Measurements from ENCODE around the gene FBXL3.
A peak's percentile ranks its signal among the peaks of the same experiment; 100 is the strongest.
"Not testable (repeated sequence)": the region's sequence is repeated elsewhere in the genome, so short reads cannot be mapped to it uniquely, and the experiment has no call there.

FBXL3 gene

GRCh38 chr13:76991796-76992547, 35.0 kb downstream of the FBXL3 start, which contains the start of gene CLN5:
Gene CLN5 (plus strand): TSS chr13:76992081. CDS start chr13:76992099, 18 bp downstream.
- peak; percentile 80 to 92 (median 89) for DNase-seq (ENCODE audit: low read depth in 2 of 3, low spot score in 1 of 3)

GRCh38 chr13:76991432-76991795, 35.5 kb downstream of the FBXL3 start:
- DNase-seq (ENCODE audit: low read depth in 2 of 3, low spot score in 1 of 3): peak; percentile 54 to 69 (median 55)

- DNase-seq (ENCODE audit: low read depth in 2 of 3, low spot score in 1 of 3): no peak
These were observed 43.3 kb downstream of the FBXL3 start for GRCh38 chr13:76983676-76984075.

- DNase-seq (ENCODE audit: low read depth in 2 of 3, low spot score in 1 of 3): no peak
These were observed 44.9 kb downstream of the FBXL3 start for GRCh38 chr13:76982061-76982460.

GRCh38 chr13:76980075-76980718, 46.8 kb downstream of the FBXL3 start:
- peak; percentile 64 to 88 (median 82) for DNase-seq (ENCODE audit: low read depth in 2 of 3, low spot score in 1 of 3)

- no peak for DNase-seq (ENCODE audit: low read depth in 2 of 3, low spot score in 1 of 3)
These were observed 50.0 kb downstream of the FBXL3 start for GRCh38 chr13:76976929-76977328.

GRCh38 chr13:76976490-76976889, 50.5 kb downstream of the FBXL3 start:
- DNase-seq (ENCODE audit: low read depth in 2 of 3, low spot score in 1 of 3): no peak

GRCh38 chr13:76975863-76976262, 51.1 kb downstream of the FBXL3 start:
- no peak for DNase-seq (ENCODE audit: low read depth in 2 of 3, low spot score in 1 of 3)

- no peak for DNase-seq (ENCODE audit: low read depth in 2 of 3, low spot score in 1 of 3)
These were observed 52.4 kb downstream of the FBXL3 start for GRCh38 chr13:76974618-76974975.

- no peak for DNase-seq (ENCODE audit: low read depth in 2 of 3, low spot score in 1 of 3)
These were observed 52.9 kb downstream of the FBXL3 start for GRCh38 chr13:76973920-76974617.

GRCh38 chr13:76971851-76972829, 54.8 kb downstream of the FBXL3 start:
- no peak for DNase-seq (ENCODE audit: low read depth in 2 of 3, low spot score in 1 of 3)

GRCh38 chr13:76971215-76971614, 55.7 kb downstream of the FBXL3 start:
- no peak for DNase-seq (ENCODE audit: low read depth in 2 of 3, low spot score in 1 of 3)

GRCh38 chr13:76969488-76970365, 57.2 kb downstream of the FBXL3 start:
- DNase-seq (ENCODE audit: low read depth in 2 of 3, low spot score in 1 of 3): no peak

GRCh38 chr13:76968041-76968440, 58.9 kb downstream of the FBXL3 start:
- no peak for DNase-seq (ENCODE audit: low read depth in 2 of 3, low spot score in 1 of 3)

- no peak for DNase-seq (ENCODE audit: low read depth in 2 of 3, low spot score in 1 of 3)
These were observed 59.9 kb downstream of the FBXL3 start for GRCh38 chr13:76967031-76967430.

- DNase-seq (ENCODE audit: low read depth in 2 of 3, low spot score in 1 of 3): no peak
These were observed 61.1 kb downstream of the FBXL3 start for GRCh38 chr13:76965759-76966421.

- DNase-seq (ENCODE audit: low read depth in 2 of 3, low spot score in 1 of 3): not testable (repeated sequence)
These were observed 67.2 kb downstream of the FBXL3 start for GRCh38 chr13:76959734-76960133.

GRCh38 chr13:76958841-76959432, 68.0 kb downstream of the FBXL3 start:
- DNase-seq (ENCODE audit: low read depth in 2 of 3, low spot score in 1 of 3): no peak

- DNase-seq (ENCODE audit: low read depth in 2 of 3, low spot score in 1 of 3): no peak
These were observed 71.3 kb downstream of the FBXL3 start for GRCh38 chr13:76955661-76956060.
